Thoracic aorta (tissue), 2 donors: ENCODE results near the gene CSH2. TPM values are rescaled to one million over a fixed set of nuclear protein-coding genes. Genes with fewer than 3 reads are reported as not detected.
A peak's percentile ranks its signal among the peaks of the same experiment; 100 is the strongest.

ENCODE experiments used
- ATAC-seq: fragments of 150-250 bp; one replicate; pipeline ENCODE4 v1.8.0; 2017; ENCODE audit warnings: low read depth; ENCODE audit not compliant: insufficient number of reproducible peaks, low FRiP score
- DNase-seq: peaks from one replicate; pipeline ENCODE4 v3.0.0-alpha.2; 2020; ENCODE audit warnings: low spot score
- H3K27ac ChIP-seq, 2 donors: fragments of 200-600 bp; sonication (generic); 1 replicate in 1 of 2; 2 replicates in 1 of 2; pipeline ENCODE4 v1.5.1; 2016; ENCODE audit warnings: mild to moderate bottlenecking in 2 of 2, moderate library complexity in 2 of 2
- H3K27me3 ChIP-seq: fragments of 200-600 bp; sonication (generic); replicated peaks from 2 replicates; pipeline ENCODE4 v1.6.0; 2016; ENCODE audit warnings: mild to moderate bottlenecking; ENCODE audit not compliant: insufficient read depth
- H3K36me3 ChIP-seq: fragments of 200-600 bp; sonication (generic); one replicate; pipeline ENCODE4 v1.5.1; 2016
- H3K4me1 ChIP-seq, 2 donors: fragments of 200-600 bp; sonication (generic); 1 replicate in 1 of 2; 2 replicates in 1 of 2; pipeline versions ENCODE4 v1.5.1 to v1.6.0; 2016; ENCODE audit warnings: low read depth in 2 of 2, mild to moderate bottlenecking in 1 of 2; ENCODE audit not compliant: control insufficient read depth in 1 of 2
- H3K4me3 ChIP-seq: fragments of 200-600 bp; sonication (generic); 2 replicates; pipeline ENCODE4 v1.5.1; 2016; ENCODE audit warnings: mild to moderate bottlenecking
- H3K9me3 ChIP-seq: fragments of 200-600 bp; sonication (generic); 2 replicates; pipeline ENCODE4 v1.5.1; 2016
- total RNA-seq, 2 donors: library from RNA; depleted of rRNA; stranded (reverse); fragments of >200 nt; gene quantifications; one replicate each; pipeline versions ENCODE4 v1.1.0 to v1.2.3, GENCODE V29; 2016
- TF ChIP-seq, protein P1 (sequence below): fragments of 200-600 bp; sonication (generic); IDR thresholded peaks from one replicate; pipeline ENCODE4 v1.5.1; 2019; ENCODE audit warnings: antibody characterized with exemption

CSH2 gene
- total RNA-seq, 2 donors from 2014 or later: not detected

DNA sequence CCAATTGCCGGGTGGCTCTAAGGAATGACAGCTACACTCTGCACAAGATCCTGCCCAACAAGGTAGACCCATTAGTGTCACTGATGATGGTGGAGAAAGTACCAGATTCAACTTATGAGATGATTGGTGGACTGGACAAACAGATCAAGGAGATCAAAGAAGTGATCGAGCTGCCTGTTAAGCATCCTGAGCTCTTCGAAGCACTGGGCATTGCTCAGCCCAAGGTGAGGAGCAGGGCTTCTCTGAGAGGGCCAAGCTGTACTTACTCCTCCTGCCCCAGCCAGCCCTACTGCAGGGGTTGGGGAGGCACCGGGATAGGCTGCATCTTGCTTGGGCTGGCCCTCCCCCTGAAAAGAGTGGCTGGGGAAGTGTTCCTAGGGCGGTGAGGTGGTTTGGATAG is 43.2 kb downstream of the CSH2 start:
- Histone ChIP-seq H3K27ac (no peak overlapping the region), H3K36me3 (peaks cover 65% of the 10 kb centered on the region), H3K4me1 (peaks cover 12 to 40% of the 10 kb centered on the region in 2 donors)

GRCh38 chr17:63828936-63829335 is 44.5 kb downstream of the CSH2 start:
- TF ChIP-seq, protein P1, sequence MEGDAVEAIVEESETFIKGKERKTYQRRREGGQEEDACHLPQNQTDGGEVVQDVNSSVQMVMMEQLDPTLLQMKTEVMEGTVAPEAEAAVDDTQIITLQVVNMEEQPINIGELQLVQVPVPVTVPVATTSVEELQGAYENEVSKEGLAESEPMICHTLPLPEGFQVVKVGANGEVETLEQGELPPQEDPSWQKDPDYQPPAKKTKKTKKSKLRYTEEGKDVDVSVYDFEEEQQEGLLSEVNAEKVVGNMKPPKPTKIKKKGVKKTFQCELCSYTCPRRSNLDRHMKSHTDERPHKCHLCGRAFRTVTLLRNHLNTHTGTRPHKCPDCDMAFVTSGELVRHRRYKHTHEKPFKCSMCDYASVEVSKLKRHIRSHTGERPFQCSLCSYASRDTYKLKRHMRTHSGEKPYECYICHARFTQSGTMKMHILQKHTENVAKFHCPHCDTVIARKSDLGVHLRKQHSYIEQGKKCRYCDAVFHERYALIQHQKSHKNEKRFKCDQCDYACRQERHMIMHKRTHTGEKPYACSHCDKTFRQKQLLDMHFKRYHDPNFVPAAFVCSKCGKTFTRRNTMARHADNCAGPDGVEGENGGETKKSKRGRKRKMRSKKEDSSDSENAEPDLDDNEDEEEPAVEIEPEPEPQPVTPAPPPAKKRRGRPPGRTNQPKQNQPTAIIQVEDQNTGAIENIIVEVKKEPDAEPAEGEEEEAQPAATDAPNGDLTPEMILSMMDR: no peak
- Histone ChIP-seq H3K27ac (no peak overlapping the region), H3K27me3 (no peaks in the 10 kb centered on the region), H3K4me1 (peaks cover 12 to 31% of the 10 kb centered on the region in 2 donors), H3K9me3 (no peaks in the 10 kb centered on the region), H3K4me3 (peak overlapping the region; percentile 88), H3K36me3 (peaks cover 65% of the 10 kb centered on the region)
- DNase-seq (no peak), ATAC-seq (no peak)

More for the DNA sequence above, 43.2 kb downstream of the CSH2 start:
- H3K4me3 ChIP-seq: no peak overlapping the region
- ATAC-seq (no peak), DNase-seq (no peak)
- no peaks in the 10 kb centered on the region for H3K9me3 ChIP-seq
- H3K27me3 ChIP-seq: no peaks in the 10 kb centered on the region
- TF ChIP-seq, protein P1: no peak

GRCh38 chr17:63827801-63828221 is 45.7 kb downstream of the CSH2 start:
- Histone ChIP-seq H3K4me1 (peaks cover 12 to 31% of the 10 kb centered on the region in 2 donors), H3K27me3 (no peaks in the 10 kb centered on the region), H3K27ac (peak overlapping the region; percentile 76 to 87), H3K4me3 (peak overlapping the region; percentile 88), H3K36me3 (peaks cover 65% of the 10 kb centered on the region), H3K9me3 (no peaks in the 10 kb centered on the region)
- DNase-seq (no peak), ATAC-seq (no peak)
- TF ChIP-seq, protein P1: no peak

GRCh38 chr17:63827002-63827800 is 46.3 kb downstream of the CSH2 start, which contains the start of the genes FTSJ3 and PSMC5:
Gene FTSJ3, minus strand, starts transcription at chr17:63827663. Its CDS starts 761 bp downstream, at chr17:63826902.
Gene PSMC5, plus strand, starts transcription at chr17:63827431. Its CDS starts 60 bp downstream, at chr17:63827491.
- H3K27ac ChIP-seq: peak within 1 kb of the TSS; percentile 76 to 87
- peak within 1 kb of the TSS; percentile 88 for H3K4me3 ChIP-seq
- H3K36me3 ChIP-seq: peaks cover 64% of the 10 kb centered on the region
- H3K4me1 ChIP-seq: peaks cover 12 to 31% of the 10 kb centered on the region in 2 donors
- no peaks in the 10 kb centered on the region for H3K27me3 ChIP-seq
- TF ChIP-seq, protein P1: peak; percentile 53
- ATAC-seq (peak; percentile 87), DNase-seq (peak; percentile 89)
- no peaks in the 10 kb centered on the region for H3K9me3 ChIP-seq

GRCh38 chr17:63826468-63827001 is 46.9 kb downstream of the CSH2 start:
- no peaks in the 10 kb centered on the region for H3K27me3 ChIP-seq
- no peaks in the 10 kb centered on the region for H3K9me3 ChIP-seq
- H3K27ac ChIP-seq: peak overlapping the region; percentile 76 to 87
- ATAC-seq (no peak), DNase-seq (no peak)
- H3K4me1 ChIP-seq: peaks cover 12 to 31% of the 10 kb centered on the region in 2 donors
- peaks cover 64% of the 10 kb centered on the region for H3K36me3 ChIP-seq
- H3K4me3 ChIP-seq: peak overlapping the region; percentile 88
- TF ChIP-seq, protein P1: no peak
